Measurements from ENCODE around the gene ADCK2. TPM values are rescaled to one million over a fixed set of nuclear protein-coding genes. Genes with fewer than 3 reads are reported as not detected.
A peak's percentile ranks its signal among the peaks of the same experiment; 100 is the strongest.
"Not testable (repeated sequence)": the region's sequence is repeated elsewhere in the genome, so short reads cannot be mapped to it uniquely, and the experiment has no call there.

ADCK2 gene
- polyA plus RNA-seq, 1 of the 3 experiments (the other 2 are of a cell fraction) = 19.0 TPM

GRCh38 chr7:140669862-140670261 is 2.9 kb upstream of the ADCK2 start:
- H3K4me2 ChIP-seq; H3F3A ChIP-seq (replicated peaks; ENCODE audit: insufficient read depth); H3K9me2 ChIP-seq; H3K27ac ChIP-seq (ENCODE audit: low read depth in 2 of 2, low read length in 1 of 2); H3K79me2 ChIP-seq (ENCODE audit: insufficient read depth); H4K20me1 ChIP-seq (ENCODE audit: insufficient read depth); DNase-seq; H3K9me3 ChIP-seq; H3K36me3 ChIP-seq (replicated peaks in 1 of 2; ENCODE audit: control insufficient read depth in 1 of 2, insufficient read depth in 2 of 2, low read length in 1 of 2); H3K4me3 ChIP-seq (ENCODE audit: low read depth in 2 of 2, low read length in 1 of 2); POLR2A ChIA-PET; H2AFZ ChIP-seq (ENCODE audit: low read depth); H3K9ac ChIP-seq; H3K27me3 ChIP-seq (ENCODE audit: insufficient read depth): not testable (repeated sequence)
- CTCF ChIA-PET = interaction anchor here (1.4 to 3.8 kb wide), 4 partner anchors 17 to 254 kb away, joined by 4 to 28 read pairs (median 10); partner anchors contain the start of gene BRAF
- 83% methylated on average over 8 of the region's 10 CpGs for WGBS (ENCODE audit: low lambda C conversion rate)
- H3K4me1 ChIP-seq (ENCODE audit: control insufficient read depth in 1 of 2, insufficient read depth in 2 of 2, low read depth in 1 of 2, low read length in 1 of 2) = peaks cover 7 to 18% of the 10 kb centered on the region in 2 experiments; a peak in 2 of 4 replicates

GRCh38 chr7:140670343-140670935 is 2.3 kb upstream of the ADCK2 start:
- POLR2A ChIA-PET = interaction anchor here (0.6 kb wide), 2 partner anchors 269 to 494 kb away, joined by 3 read pairs; partner anchors contain the start of gene KDM7A
- H3K36me3 ChIP-seq (replicated peaks in 1 of 2; ENCODE audit: control insufficient read depth in 1 of 2, insufficient read depth in 2 of 2, low read length in 1 of 2) = no peaks in the 10 kb centered on the region
- no peak for TF ChIP-seq SIN3A (IDR thresholded peaks at IDR 0.05; ENCODE audit: borderline replicate concordance, low read depth, low read length)
- no peak for TF ChIP-seq CHD2 (IDR thresholded peaks at IDR 0.05; ENCODE audit: low read length, partially characterized antibody)
- no peak for TF ChIP-seq ELF1 (IDR thresholded peaks at IDR 0.05)
- no peak for TF ChIP-seq EZH2phosphoT487 (IDR thresholded peaks at IDR 0.05; ENCODE audit: borderline replicate concordance, low read depth)
- TF ChIP-seq RXRA (IDR thresholded peaks at IDR 0.05; ENCODE audit: borderline replicate concordance, low read depth) = no peak
- no peak for TF ChIP-seq MAX (IDR thresholded peaks at IDR 0.05; ENCODE audit: low read depth)
- no peak for TF ChIP-seq JUND (IDR thresholded peaks at IDR 0.05)
- TF ChIP-seq USF2 (IDR thresholded peaks at IDR 0.05; ENCODE audit: borderline replicate concordance, low read depth, low read length) = no peak
- no peak for TF ChIP-seq TEAD4 (IDR thresholded peaks at IDR 0.05; ENCODE audit: borderline replicate concordance, insufficient read depth)
- H4K20me1 ChIP-seq (ENCODE audit: insufficient read depth) = no peaks in the 10 kb centered on the region
- H3K4me2 ChIP-seq = no peak overlapping the region
- peaks cover 7 to 20% of the 10 kb centered on the region in 2 experiments; a peak in 2 of 4 replicates for H3K4me1 ChIP-seq (ENCODE audit: control insufficient read depth in 1 of 2, insufficient read depth in 2 of 2, low read depth in 1 of 2, low read length in 1 of 2)
- CTCF ChIA-PET = interaction anchor here (2.8 to 3.8 kb wide), 2 partner anchors 17 to 195 kb away, joined by 9 to 28 read pairs; no protein-coding TSS in a partner anchor
- no peak overlapping the region for H3K4me3 ChIP-seq (ENCODE audit: low read depth in 2 of 2, low read length in 1 of 2)
- no peaks in the 10 kb centered on the region for H3F3A ChIP-seq (replicated peaks; ENCODE audit: insufficient read depth)
- H3K9me2 ChIP-seq = no peaks in the 10 kb centered on the region
- H2AFZ ChIP-seq (ENCODE audit: low read depth) = no peak overlapping the region
- H3K27me3 ChIP-seq (ENCODE audit: insufficient read depth) = peaks cover 8% of the 10 kb centered on the region; the same call in 1 of the 2 replicates
- DNase-seq = no peak
- H3K27ac ChIP-seq (ENCODE audit: low read depth in 2 of 2, low read length in 1 of 2) = no peak overlapping the region
- no peaks in the 10 kb centered on the region for H3K79me2 ChIP-seq (ENCODE audit: insufficient read depth)
- H3K9me3 ChIP-seq = no peaks in the 10 kb centered on the region
- WGBS (ENCODE audit: low lambda C conversion rate) = 69% methylated on average over 4 of the region's 4 CpGs
- H3K9ac ChIP-seq = no peak overlapping the region

- H3K9ac ChIP-seq = no peak overlapping the region
- CTCF ChIA-PET = interaction anchor here (1.2 to 4.5 kb wide), 4 partner anchors 19 to 341 kb away, joined by 3 to 45 read pairs (median 18); partner anchors contain the start of gene MRPS33
- peak overlapping the region; percentile 86; the same call in 1 of the 2 replicates for H2AFZ ChIP-seq (ENCODE audit: low read depth)
- no peaks in the 10 kb centered on the region for H3K9me3 ChIP-seq
- H3K27ac ChIP-seq (ENCODE audit: low read depth in 2 of 2, low read length in 1 of 2) = no peak overlapping the region
- H4K20me1 ChIP-seq (ENCODE audit: insufficient read depth) = no peaks in the 10 kb centered on the region
- no peaks in the 10 kb centered on the region for H3K79me2 ChIP-seq (ENCODE audit: insufficient read depth)
- no peaks in the 10 kb centered on the region for H3K36me3 ChIP-seq (replicated peaks in 1 of 2; ENCODE audit: control insufficient read depth in 1 of 2, insufficient read depth in 2 of 2, low read length in 1 of 2)
- POLR2A ChIA-PET = no interaction called here
- DNase-seq = no peak
- no peaks in the 10 kb centered on the region for H3K9me2 ChIP-seq
- no peak overlapping the region for H3K4me3 ChIP-seq (ENCODE audit: low read depth in 2 of 2, low read length in 1 of 2)
- peak overlapping the region; percentile 49; the same call in 1 of the 2 replicates for H3K4me2 ChIP-seq
- WGBS (ENCODE audit: low lambda C conversion rate) = 73% methylated on average over 14 of the region's 15 CpGs
- no peaks in the 10 kb centered on the region for H3F3A ChIP-seq (replicated peaks; ENCODE audit: insufficient read depth)
- no peaks in the 10 kb centered on the region for H3K27me3 ChIP-seq (ENCODE audit: insufficient read depth)
- H3K4me1 ChIP-seq (ENCODE audit: control insufficient read depth in 1 of 2, insufficient read depth in 2 of 2, low read depth in 1 of 2, low read length in 1 of 2) = peaks cover 7 to 20% of the 10 kb centered on the region in 2 experiments; a peak in 2 of 4 replicates
- TF ChIP-seq USF1 (IDR thresholded peaks at IDR 0.05; ENCODE audit: borderline replicate concordance, low read depth) (no peak), YY1 (IDR thresholded peaks at IDR 0.05; ENCODE audit: low read depth) (no peak), POLR2AphosphoS5 (IDR thresholded peaks at IDR 0.05; ENCODE audit: low read depth, low read length) (no peak), FOSL2 (IDR thresholded peaks at IDR 0.05; ENCODE audit: borderline replicate concordance, low read depth) (no peak), EZH2phosphoT487 (IDR thresholded peaks at IDR 0.05; ENCODE audit: borderline replicate concordance, low read depth) (no peak), FOXJ3 (CRISPR knock-in tag; IDR thresholded peaks at IDR 0.05) (no peak), TAF1 (IDR thresholded peaks at IDR 0.05; ENCODE audit: borderline replicate concordance, low read depth, low read length) (no peak), RAD21 (IDR thresholded peaks at IDR 0.05; ENCODE audit: low read length) (no peak), GABPA (IDR thresholded peaks at IDR 0.05; ENCODE audit: low read depth) (no peak), MAX (IDR thresholded peaks at IDR 0.05; ENCODE audit: low read depth) (no peak), NFIC (IDR thresholded peaks at IDR 0.05; ENCODE audit: borderline replicate concordance) (no peak), USF2 (IDR thresholded peaks at IDR 0.05; ENCODE audit: borderline replicate concordance, low read depth, low read length) (no peak)
Observed at GRCh38 chr7:140671966-140672365, 779 bp upstream of the ADCK2 start.

Data from SK-N-SH (cell line).